K562 (cell line): ENCODE measurements around the gene RNF126. TPM values are rescaled to one million over a fixed set of nuclear protein-coding genes. Genes with fewer than 3 reads are reported as not detected.
A peak's percentile ranks its signal among the peaks of the same experiment; 100 is the strongest.

Experiments used
- ATAC-seq: fragments of 200-7000 bp; cut with Tn5 transposase; 3 replicates; pipeline ENCODE4 v1.9.1; 2020; ENCODE audit warnings: moderate library complexity
- BruUV-seq: library from RNA; stranded (reverse); fragments of 400-500 nt; replicated peaks from 2 replicates; lab custom pipeline; 2021; lab: Mats Ljungman, UMichigan
- CTCF ChIA-PET: fragments of 300-600 bp; formaldehyde crosslinking; extraction: SDS; loops from one replicate; lab custom pipeline; 2021; ENCODE audit warnings: low intra/inter-chr PET ratio; lab: Yijun Ruan, JAX
- POLR2A ChIA-PET: fragments of 300-600, 350-650 bp; sonication (Branson Sonifier 250); formaldehyde crosslinking; extraction: SDS; loops from one replicate; lab custom pipeline; 2021; ENCODE audit warnings: antibody characterized with exemption, inconsistent platforms; lab: Yijun Ruan, JAX
- DNase-seq, 4 experiments: peaks; one replicate each; pipeline versions ENCODE4 v3.0.0 to v3.0.0-alpha.2; 2011 to 2018; ENCODE audit warnings: low spot score in 3 of 4, mixed read lengths in 3 of 4; ENCODE audit errors: extremely low read depth in 1 of 4
- FAIRE-seq: peaks from 2 replicates; lab custom pipeline; 2011; peaks lifted over from hg19 to GRCh38; lab: Jason Lieb, UNC
- H2AFZ ChIP-seq: 2 replicates; pipeline ENCODE4 v1.6.0; 2011; ENCODE audit warnings: low read depth, low read length, control low read depth, inconsistent platforms
- H3K27ac ChIP-seq: fragments of 200-600 bp; 3 replicates; pipeline ENCODE4 v1.8.0; 2011; ENCODE audit warnings: low read depth, mild to moderate bottlenecking, control low read depth, inconsistent platforms, low read length, moderate library complexity, mixed read lengths; ENCODE audit errors: extremely low read depth
- H3K27me3 ChIP-seq, 2 experiments: fragments of 300-600 bp in 1 of 2; 2 replicates in 1 of 2; 3 replicates in 1 of 2; pipeline versions ENCODE4 v1.6.0 to v1.8.0; 2011; ENCODE audit warnings: inconsistent platforms in 2 of 2, low read length in 2 of 2, mild to moderate bottlenecking in 1 of 2, mixed read lengths in 1 of 2, moderate library complexity in 1 of 2; ENCODE audit not compliant: control insufficient read depth in 2 of 2, insufficient read depth in 2 of 2
- H3K36me3 ChIP-seq: fragments of 300-600 bp; 3 replicates; pipeline ENCODE4 v1.8.0; 2011; ENCODE audit warnings: mild to moderate bottlenecking, low read length, inconsistent platforms; ENCODE audit not compliant: control insufficient read depth, insufficient read depth
- H3K4me1 ChIP-seq, 2 experiments: fragments of 200-600 bp in 1 of 2; replicated peaks in 1 of 2; 2 replicates in 1 of 2; 3 replicates in 1 of 2; pipeline versions ENCODE4 v1.5.1 to v1.8.0; 2011; ENCODE audit warnings: inconsistent platforms in 2 of 2, low read length in 2 of 2, mild to moderate bottlenecking in 1 of 2, mixed read lengths in 1 of 2, moderate library complexity in 1 of 2; ENCODE audit not compliant: control insufficient read depth in 2 of 2, insufficient read depth in 2 of 2
- H3K4me2 ChIP-seq: 2 replicates; pipeline ENCODE4 v1.6.1; 2011; ENCODE audit warnings: low read length, control low read depth, inconsistent platforms, mixed read lengths; ENCODE audit not compliant: insufficient read depth
- H3K4me3 ChIP-seq: fragments of 200-600 bp; sonication (generic), shearing (Covaris generic); 2 replicates; pipeline ENCODE4 v1.5.1; 2016; ENCODE audit warnings: control low read depth, inconsistent platforms
- H3K79me2 ChIP-seq: fragments of 200-600 bp; 3 replicates; pipeline ENCODE4 v1.8.0; 2011; ENCODE audit warnings: low read length, inconsistent platforms; ENCODE audit not compliant: control insufficient read depth, insufficient read depth
- H3K9ac ChIP-seq, 2 experiments: 2 replicates each; pipeline versions ENCODE4 v1.6.0 to v1.6.1; 2011; ENCODE audit warnings: low read depth in 2 of 2, low read length in 2 of 2, control low read depth in 1 of 2, inconsistent platforms in 1 of 2, mild to moderate bottlenecking in 1 of 2, mixed read lengths in 1 of 2; ENCODE audit not compliant: insufficient read depth in 1 of 2
- H3K9me1 ChIP-seq: one replicate; pipeline ENCODE4 v1.6.0; 2011; ENCODE audit warnings: inconsistent platforms, mild to moderate bottlenecking, low read length, moderate library complexity; ENCODE audit not compliant: control insufficient read depth, insufficient read depth
- H3K9me3 ChIP-seq: replicated peaks from 2 replicates; pipeline ENCODE4 v1.5.1; 2011; ENCODE audit warnings: low read depth, low read length, inconsistent platforms; ENCODE audit not compliant: control insufficient read depth, insufficient read depth
- H4K20me1 ChIP-seq: replicated peaks from 2 replicates; pipeline ENCODE4 v1.6.1; 2011; ENCODE audit warnings: low read length, inconsistent platforms, mixed read lengths; ENCODE audit not compliant: control insufficient read depth, insufficient read depth
- ARID3A ChIP-seq: IDR thresholded peaks from 2 replicates; pipeline ENCODE4 v1.6.1; 2012; ENCODE audit warnings: low read depth, low read length, improper control_type of control experiment, borderline replicate concordance
- ETV5 ChIP-seq: sonication (generic); formaldehyde crosslinking; IDR thresholded peaks from 2 replicates; pipeline ENCODE4 v1.4.0; 2020; ENCODE audit warnings: low read depth, mild to moderate bottlenecking, missing genetic modification reagents
- FOXJ2 ChIP-seq: fragments of 200-800 bp; sonication (Bioruptor generic); IDR thresholded peaks from 2 replicates; pipeline ENCODE4 v1.6.1; 2016; ENCODE audit warnings: missing genetic modification characterization, missing compliant biosample characterization
- GABPB1 ChIP-seq: sonication (generic); formaldehyde crosslinking; IDR thresholded peaks from 2 replicates; pipeline ENCODE4 v1.8.0; 2022; ENCODE audit warnings: mild to moderate bottlenecking, missing genetic modification reagents
- KDM2B ChIP-seq: fragments of 250-450 bp; sonication (Bioruptor Pico); IDR thresholded peaks from 2 replicates; pipeline ENCODE4 v1.8.0; 2021; ENCODE audit warnings: mild to moderate bottlenecking, moderate library complexity
- MTF1 ChIP-seq: fragments of 250-450 bp; sonication (Bioruptor Pico); IDR thresholded peaks from 2 replicates; pipeline ENCODE4 v1.9.0; 2021; ENCODE audit warnings: moderate library complexity, mild to moderate bottlenecking, inconsistent platforms, borderline replicate concordance
- MXD1 ChIP-seq: fragments of 250-450 bp; sonication (Bioruptor Pico); IDR thresholded peaks from 2 replicates; pipeline ENCODE4 v1.8.0; 2021; ENCODE audit warnings: borderline replicate concordance, mild to moderate bottlenecking, moderate library complexity; ENCODE audit not compliant: poor library complexity, severe bottlenecking
- NELFE ChIP-seq: IDR thresholded peaks from 2 replicates; pipeline ENCODE4 v1.6.1; 2011; ENCODE audit warnings: mild to moderate bottlenecking; ENCODE audit not compliant: insufficient read depth, insufficient read length
- NEUROD1 ChIP-seq: fragments of 150-350 bp; IDR thresholded peaks from 2 replicates; pipeline ENCODE4 v1.6.1; 2014; ENCODE audit warnings: borderline replicate concordance, low read length, low read depth; ENCODE audit not compliant: partially characterized antibody
- NR2C1 ChIP-seq, 2 experiments: fragments of 450-650 bp; IDR thresholded peaks; 2 replicates each; pipeline ENCODE4 v1.6.1; 2017; ENCODE audit warnings: mild to moderate bottlenecking in 2 of 2, antibody characterized with exemption in 1 of 2, inconsistent platforms in 1 of 2, missing compliant biosample characterization in 1 of 2, missing genetic modification characterization in 1 of 2
- NRF1 ChIP-seq, 2 experiments: fragments of 450-650 bp; IDR thresholded peaks in 1 of 2; conservative IDR thresholded peaks in 1 of 2; 2 replicates each; pipeline ENCODE4 v1.6.1; 2014; ENCODE audit warnings: mild to moderate bottlenecking in 2 of 2
- ZNF274 ChIP-seq: IDR thresholded peaks from 2 replicates; pipeline ENCODE4 v1.6.1; 2011; ENCODE audit warnings: low read depth, mild to moderate bottlenecking, low read length, moderate library complexity, borderline replicate concordance
- ZNF57 ChIP-seq: fragments of 450-650 bp; formaldehyde crosslinking; IDR thresholded peaks from 2 replicates; pipeline ENCODE4 v1.4.0; 2020; ENCODE audit warnings: mild to moderate bottlenecking, moderate library complexity
- ZNF589 ChIP-seq: fragments of 200-800 bp; sonication (Bioruptor generic); IDR thresholded peaks from 2 replicates; pipeline ENCODE4 v1.6.1; 2016; ENCODE audit warnings: low read depth, missing genetic modification characterization, missing compliant biosample characterization
- WGBS: fragments of 100-300 bp; shearing (Covaris generic); methylation state at CpG from one replicate; pipeline ENCODE4 v1.1.6; 2016; ENCODE audit warnings: low coverage, mixed read lengths; ENCODE audit not compliant: insufficient coverage; ENCODE audit errors: missing lambda C conversion rate; 5-methylcytosine and 5-hydroxymethylcytosine counted together
- in situ Hi-C: fragments of 300-500 bp; cut with MboI; formaldehyde crosslinking; loops from 4 replicates; pipeline ENCODE4 v1.15.0; 2018; ENCODE audit warnings: inconsistent platforms, mixed read lengths
- intact Hi-C: fragments of 100-400 bp; cut with micrococcal nuclease; formaldehyde crosslinking; loops from 2 replicates; pipeline ENCODE4 v1.14.2; 2022
- polyA plus RNA-seq, 8 experiments: library from polyadenylated mRNA; depleted of rRNA in 4 of 8; stranded (reverse) in 5 of 8; unstranded in 3 of 8; fragments of >200 nt; fragmentation: Nextera tagmentation in 2 of 8; fragmentation: Illumina TruSeq in 1 of 8; extraction: Ambion mirVana in 2 of 8; extraction: Trizol in 1 of 8; gene quantifications; 2 replicates each; pipeline versions ENCODE4 v1.2.1 to v1.2.3, GENCODE V29; 2011 to 2014; ENCODE audit warnings: inconsistent platforms in 1 of 8, missing spikeins in 1 of 8
- total RNA-seq, 7 experiments: library from RNA; depleted of rRNA in 6 of 7; stranded (reverse); fragments of >200 nt in 6 of 7; fragmentation: Illumina TruSeq in 2 of 7; extraction: Trizol in 2 of 7; gene quantifications; 2 replicates each; pipeline versions ENCODE4 v1.2.1 to v1.2.3, GENCODE V29; 2011 to 2021; ENCODE audit warnings: low replicate concordance in 1 of 7
- TF ChIP-seq, protein P1 (sequence below): fragments of 450-650 bp; IDR thresholded peaks from 2 replicates; pipeline ENCODE4 v1.6.1; 2016; ENCODE audit warnings: antibody characterized with exemption
- TF ChIP-seq, protein P2 (sequence below): fragments of 250-450 bp; sonication (Bioruptor Pico); IDR thresholded peaks from 2 replicates; pipeline ENCODE4 v1.4.0; 2020; ENCODE audit warnings: mild to moderate bottlenecking, moderate library complexity

RNF126 gene
- total and polyA plus RNA-seq, 9 of the 15 experiments (the other 6 are each of a cell fraction or from before 2014, with no cell fraction given): 0.27 to 101 (median 12.3) TPM

DNA sequence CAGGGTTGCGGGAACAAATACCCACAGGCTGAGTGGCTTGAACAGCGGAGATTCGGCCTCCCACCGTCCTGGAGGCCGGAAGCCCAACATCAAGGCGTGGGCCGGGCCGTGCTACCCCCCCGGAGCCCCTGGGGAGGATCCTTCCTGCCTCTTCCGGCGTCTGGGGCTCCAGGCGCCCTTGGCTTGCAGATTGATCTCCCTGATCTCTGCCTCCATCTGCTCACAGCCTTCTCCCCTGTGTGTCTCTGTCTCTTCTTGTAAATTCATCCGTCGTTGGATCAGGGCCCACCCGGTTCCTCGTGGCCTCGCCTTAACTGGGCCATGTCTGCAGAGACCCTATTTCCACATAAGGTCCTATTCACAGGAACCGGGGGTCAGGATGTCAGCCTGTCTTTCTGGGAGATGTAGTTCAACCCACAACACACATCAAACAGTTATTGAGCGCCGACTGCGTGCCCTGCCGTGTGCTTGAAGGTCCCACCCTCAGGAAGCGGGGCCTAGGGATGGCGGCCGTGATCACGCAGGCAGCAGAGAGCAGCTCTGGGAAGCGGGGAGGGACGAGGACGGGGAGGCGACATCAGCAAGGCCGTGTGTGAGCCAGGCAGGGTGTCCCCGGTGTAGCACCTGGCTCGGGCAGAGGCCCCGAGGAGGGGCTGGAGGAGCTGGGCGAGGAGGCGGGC lies 52.1 kb downstream of the RNF126 start:
- FAIRE-seq (peak; percentile 90), ATAC-seq (peak; percentile 97), DNase-seq (peak; percentile 80 to 91 (median 84))
- no TSS peak for BruUV-seq
- WGBS: 23% methylated on average over 28 of the region's 36 CpGs
- no peaks in the 10 kb centered on the region for H4K20me1 ChIP-seq
- H3K4me1 ChIP-seq: peaks cover 17 to 63% of the 10 kb centered on the region in 2 experiments
- peak overlapping the region; percentile 63 to 91 for H3K9ac ChIP-seq
- peak overlapping the region; percentile 21 for H3K4me3 ChIP-seq
- CTCF ChIA-PET: no interaction called here
- POLR2A ChIA-PET: no interaction called here
- peak overlapping the region; percentile 91 for H2AFZ ChIP-seq
- peak overlapping the region; percentile 74 for H3K4me2 ChIP-seq
- no peaks in the 10 kb centered on the region for H3K9me1 ChIP-seq
- no peaks in the 10 kb centered on the region for H3K27me3 ChIP-seq
- in situ Hi-C loops: no loop called here
- peaks cover 28% of the 10 kb centered on the region; the same call in 2 of the 3 replicates for H3K36me3 ChIP-seq
- no peaks in the 10 kb centered on the region for H3K79me2 ChIP-seq
- no peaks in the 10 kb centered on the region; the same call in 1 of the 2 replicates for H3K9me3 ChIP-seq
- intact Hi-C loops: no loop called here
- peak overlapping the region; percentile 76 for H3K27ac ChIP-seq
- no peak for TF ChIP-seq MXD1 (CRISPR knock-in tag)
- TF ChIP-seq, protein P1, sequence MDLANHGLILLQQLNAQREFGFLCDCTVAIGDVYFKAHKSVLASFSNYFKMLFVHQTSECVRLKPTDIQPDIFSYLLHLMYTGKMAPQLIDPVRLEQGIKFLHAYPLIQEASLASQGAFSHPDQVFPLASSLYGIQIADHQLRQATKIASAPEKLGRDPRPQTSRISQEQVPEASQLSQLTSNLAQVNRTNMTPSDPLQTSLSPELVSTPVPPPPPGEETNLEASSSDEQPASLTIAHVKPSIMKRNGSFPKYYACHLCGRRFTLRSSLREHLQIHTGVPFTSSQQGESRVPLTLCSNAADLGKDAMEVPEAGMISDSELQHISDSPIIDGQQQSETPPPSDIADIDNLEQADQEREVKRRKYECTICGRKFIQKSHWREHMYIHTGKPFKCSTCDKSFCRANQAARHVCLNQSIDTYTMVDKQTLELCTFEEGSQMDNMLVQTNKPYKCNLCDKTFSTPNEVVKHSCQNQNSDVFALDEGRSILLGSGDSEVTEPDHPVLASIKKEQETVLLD: 0 out of 2 replicates have a peak, but pooled peaks have one; percentile 49
- peak; percentile 86 for TF ChIP-seq GABPB1 (CRISPR knock-in tag)
- TF ChIP-seq, protein P2, sequence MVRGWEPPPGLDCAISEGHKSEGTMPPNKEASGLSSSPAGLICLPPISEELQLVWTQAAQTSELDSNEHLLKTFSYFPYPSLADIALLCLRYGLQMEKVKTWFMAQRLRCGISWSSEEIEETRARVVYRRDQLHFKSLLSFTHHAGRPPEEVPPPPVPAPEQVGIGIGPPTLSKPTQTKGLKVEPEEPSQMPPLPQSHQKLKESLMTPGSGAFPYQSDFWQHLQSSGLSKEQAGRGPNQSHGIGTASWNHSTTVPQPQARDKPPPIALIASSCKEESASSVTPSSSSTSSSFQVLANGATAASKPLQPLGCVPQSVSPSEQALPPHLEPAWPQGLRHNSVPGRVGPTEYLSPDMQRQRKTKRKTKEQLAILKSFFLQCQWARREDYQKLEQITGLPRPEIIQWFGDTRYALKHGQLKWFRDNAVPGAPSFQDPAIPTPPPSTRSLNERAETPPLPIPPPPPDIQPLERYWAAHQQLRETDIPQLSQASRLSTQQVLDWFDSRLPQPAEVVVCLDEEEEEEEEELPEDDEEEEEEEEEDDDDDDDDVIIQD: no peak
- TF ChIP-seq ZNF589 (CRISPR knock-in tag): no peak
- peak in 1 of 2 experiments; percentile 19; a peak in 1 of 4 replicates for TF ChIP-seq NRF1 (conservative IDR thresholded peaks at IDR 0.05 in 1 of 2, IDR thresholded peaks at IDR 0.05 in 1 of 2)
- TF ChIP-seq ETV5 (CRISPR knock-in tag): peak; percentile 63; the same call in 1 of the 2 replicates
- TF ChIP-seq NEUROD1: peak; percentile 20
- no peak for TF ChIP-seq NELFE
- TF ChIP-seq MTF1 (CRISPR knock-in tag): no peak
- no peak for TF ChIP-seq ZNF274
- TF ChIP-seq ZNF57 (CRISPR knock-in tag): no peak
- peak; percentile 73; the same call in 1 of the 2 replicates for TF ChIP-seq NR2C1 (IDR thresholded peaks at IDR 0.05)
- peak; percentile 77; the same call in 1 of the 2 replicates for TF ChIP-seq NR2C1 (tag; IDR thresholded peaks at IDR 0.05)
- TF ChIP-seq FOXJ2: no peak
- TF ChIP-seq ARID3A: no peak
- no peak for TF ChIP-seq KDM2B (CRISPR knock-in tag)
